Upper lobe of left lung (tissue), 4 donors: ENCODE results near the gene RAI1.

Source experiments
- CTCF ChIP-seq, 6 experiments: fragments of 450-650 bp in 4 of 6; fragments of 200-600 bp in 2 of 6; sonication (generic) in 2 of 6; IDR thresholded peaks; one replicate each; pipeline ENCODE4 v1.5.1; 2016 to 2019; ENCODE audit warnings: antibody characterized with exemption in 6 of 6
- EP300 ChIP-seq, 4 donors: sonication (generic); formaldehyde crosslinking; IDR thresholded peaks; one replicate each; pipeline ENCODE4 v1.5.1; 2017; ENCODE audit warnings: antibody characterized with exemption in 4 of 4, control low read depth in 2 of 4
- POLR2A ChIP-seq, 4 donors: fragments of 450-650 bp; IDR thresholded peaks; one replicate each; pipeline ENCODE4 v1.5.1; 2016 to 2017; ENCODE audit warnings: antibody characterized with exemption in 4 of 4, mild to moderate bottlenecking in 2 of 4
- POLR2AphosphoS5 ChIP-seq, 2 donors: sonication (generic); formaldehyde crosslinking; IDR thresholded peaks; one replicate each; pipeline ENCODE4 v1.5.1; 2017; ENCODE audit warnings: antibody characterized with exemption in 2 of 2

GRCh38 chr17:17816240-17816814 is 135.1 kb downstream of the RAI1 start:
- TF ChIP-seq EP300 (IDR thresholded peaks at IDR 0.05), result no peak
- no peak for TF ChIP-seq POLR2AphosphoS5 (IDR thresholded peaks at IDR 0.05)
- TF ChIP-seq CTCF (IDR thresholded peaks at IDR 0.05), result no peak
- no peak for TF ChIP-seq POLR2A (IDR thresholded peaks at IDR 0.05)
